ENCODE results near the gene LPCAT1.
"Not testable (repeated sequence)": the region's sequence is repeated elsewhere in the genome, so short reads cannot be mapped to it uniquely, and the experiment has no call there.

Gene LPCAT1

DNA sequence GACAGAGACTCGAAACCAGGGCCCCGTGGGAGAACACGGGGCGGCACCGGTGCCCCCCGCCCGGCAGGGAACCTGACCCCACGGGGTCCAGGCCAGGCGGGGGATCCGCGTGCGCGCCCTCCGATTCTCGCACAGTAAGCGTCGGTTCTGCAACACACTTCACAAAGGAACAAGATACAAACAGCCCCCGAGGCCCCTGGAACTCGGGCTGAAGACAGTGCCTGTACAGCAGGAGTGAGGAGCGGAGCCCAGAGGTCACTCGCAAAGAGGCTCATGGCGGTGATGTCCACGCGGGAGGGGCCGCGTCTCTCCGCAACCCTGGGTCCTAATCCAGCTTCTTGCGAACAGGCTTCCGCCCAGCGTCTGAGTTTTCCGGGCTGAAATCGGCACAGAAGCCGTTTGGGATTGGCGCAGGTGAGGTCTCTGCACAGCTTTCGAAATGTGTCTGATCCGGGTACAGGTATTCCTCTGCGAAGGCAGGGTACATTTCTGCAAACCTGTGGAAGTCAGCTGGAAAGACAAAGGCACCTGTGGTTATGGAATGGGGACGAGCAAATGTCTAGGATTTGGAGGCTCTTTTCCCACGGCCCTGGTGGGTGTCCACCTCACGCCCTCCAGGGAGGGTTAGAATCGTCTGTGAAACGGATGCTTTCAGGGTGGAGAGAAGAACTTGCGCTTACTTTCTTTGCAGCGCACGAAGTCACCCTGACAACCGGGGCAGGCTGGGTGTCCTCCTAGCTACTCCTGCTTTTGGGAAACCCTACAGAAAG lies 60.2 kb downstream of the LPCAT1 start:
- TF ChIP-seq, protein P1, sequence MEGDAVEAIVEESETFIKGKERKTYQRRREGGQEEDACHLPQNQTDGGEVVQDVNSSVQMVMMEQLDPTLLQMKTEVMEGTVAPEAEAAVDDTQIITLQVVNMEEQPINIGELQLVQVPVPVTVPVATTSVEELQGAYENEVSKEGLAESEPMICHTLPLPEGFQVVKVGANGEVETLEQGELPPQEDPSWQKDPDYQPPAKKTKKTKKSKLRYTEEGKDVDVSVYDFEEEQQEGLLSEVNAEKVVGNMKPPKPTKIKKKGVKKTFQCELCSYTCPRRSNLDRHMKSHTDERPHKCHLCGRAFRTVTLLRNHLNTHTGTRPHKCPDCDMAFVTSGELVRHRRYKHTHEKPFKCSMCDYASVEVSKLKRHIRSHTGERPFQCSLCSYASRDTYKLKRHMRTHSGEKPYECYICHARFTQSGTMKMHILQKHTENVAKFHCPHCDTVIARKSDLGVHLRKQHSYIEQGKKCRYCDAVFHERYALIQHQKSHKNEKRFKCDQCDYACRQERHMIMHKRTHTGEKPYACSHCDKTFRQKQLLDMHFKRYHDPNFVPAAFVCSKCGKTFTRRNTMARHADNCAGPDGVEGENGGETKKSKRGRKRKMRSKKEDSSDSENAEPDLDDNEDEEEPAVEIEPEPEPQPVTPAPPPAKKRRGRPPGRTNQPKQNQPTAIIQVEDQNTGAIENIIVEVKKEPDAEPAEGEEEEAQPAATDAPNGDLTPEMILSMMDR (IDR thresholded peaks at IDR 0.05; ENCODE audit: low read depth, low read length), result no peak
- H3K27me3 ChIP-seq, result no peaks in the 10 kb centered on the region
- no peaks in the 10 kb centered on the region for H3K4me1 ChIP-seq
- H3K36me3 ChIP-seq, result peaks cover 64% of the 10 kb centered on the region
- H3K4me3 ChIP-seq (ENCODE audit: low read depth, low read length), result no peak overlapping the region
- H3K9me3 ChIP-seq, result no peaks in the 10 kb centered on the region
- peak; percentile 6 for DNase-seq

DNA sequence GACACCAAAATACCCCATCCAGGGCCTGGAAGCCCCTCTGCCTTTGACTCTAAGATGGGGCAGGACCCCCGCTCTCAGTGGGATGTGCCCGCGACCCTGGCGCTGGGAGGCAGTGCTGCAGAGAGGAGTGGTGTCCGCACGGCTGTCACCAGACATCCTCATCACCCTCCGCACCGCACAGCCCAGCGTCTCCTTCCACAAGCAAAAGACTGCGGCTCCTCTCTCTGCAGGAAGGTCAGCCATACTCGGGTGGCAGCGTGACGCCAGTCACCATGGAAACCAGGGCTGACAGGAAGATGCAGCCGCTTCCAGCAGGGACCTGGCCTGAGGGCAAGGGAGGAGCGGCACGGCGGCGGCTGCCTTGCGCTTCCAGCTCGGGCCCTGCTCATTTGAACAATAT lies 61.4 kb downstream of the LPCAT1 start:
- peaks cover 60% of the 10 kb centered on the region for H3K36me3 ChIP-seq
- no peaks in the 10 kb centered on the region for H3K27me3 ChIP-seq
- H3K4me1 ChIP-seq, result no peaks in the 10 kb centered on the region
- H3K4me3 ChIP-seq (ENCODE audit: low read depth, low read length), result no peak overlapping the region
- H3K9me3 ChIP-seq, result no peaks in the 10 kb centered on the region; the same call in 1 of the 2 replicates
- DNase-seq, result peak; percentile 79
- TF ChIP-seq, protein P1 (IDR thresholded peaks at IDR 0.05; ENCODE audit: low read depth, low read length), result no peak

DNA sequence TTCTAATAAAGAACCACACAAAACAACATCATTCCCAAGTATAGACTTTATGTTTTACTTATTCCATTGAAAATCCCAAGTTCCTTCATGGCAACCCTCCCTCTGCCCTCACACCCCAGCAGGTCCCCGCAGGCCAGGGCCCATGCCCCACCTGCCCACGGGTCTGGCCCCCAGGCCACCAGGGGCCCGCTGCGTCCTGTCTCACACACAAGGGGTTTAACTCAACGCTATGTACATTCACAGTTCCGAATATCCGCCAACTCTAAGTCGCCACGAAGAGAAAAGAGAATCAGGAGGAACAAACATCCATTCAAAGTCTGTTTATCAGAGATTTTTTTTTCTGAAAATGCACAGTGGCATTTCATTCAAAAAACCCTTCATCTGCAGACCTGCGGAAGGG lies 62.4 kb downstream of the LPCAT1 start:
- H3K4me1 ChIP-seq, result no peaks in the 10 kb centered on the region
- no peaks in the 10 kb centered on the region; the same call in 1 of the 2 replicates for H3K9me3 ChIP-seq
- peak; percentile 3 for DNase-seq
- no peaks in the 10 kb centered on the region for H3K27me3 ChIP-seq
- peaks cover 53% of the 10 kb centered on the region for H3K36me3 ChIP-seq
- TF ChIP-seq, protein P1 (IDR thresholded peaks at IDR 0.05; ENCODE audit: low read depth, low read length), result no peak
- H3K4me3 ChIP-seq (ENCODE audit: low read depth, low read length), result no peak overlapping the region

DNA sequence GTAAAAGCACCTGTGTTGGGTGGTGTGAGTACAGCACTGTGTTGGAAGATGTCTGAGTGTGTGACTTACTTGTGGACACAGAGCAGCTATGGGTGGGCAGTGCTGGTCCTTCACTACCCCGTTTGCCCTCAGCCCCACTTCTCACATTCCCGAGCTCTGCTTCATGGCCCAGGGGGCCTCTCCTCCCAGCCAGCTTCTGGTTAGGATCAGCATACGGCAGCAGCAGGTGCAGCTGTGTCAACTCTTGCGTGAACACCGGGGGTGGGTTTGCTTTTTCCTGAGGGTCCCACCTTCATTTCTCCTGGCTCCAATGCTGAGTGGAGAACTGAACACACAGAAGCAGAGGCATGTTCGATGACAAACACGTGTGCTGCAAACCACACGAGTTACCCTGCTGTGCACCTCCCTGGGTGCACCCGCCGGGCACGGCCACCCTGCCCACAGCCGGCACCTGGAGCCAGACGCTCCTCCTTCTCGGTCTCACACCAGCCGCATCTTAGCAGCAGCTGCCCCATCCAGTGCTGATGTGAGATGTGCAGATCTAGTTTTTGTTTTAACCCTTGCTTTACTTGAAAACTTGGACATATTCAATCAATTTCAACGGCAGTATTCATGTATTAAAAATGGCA lies 63.6 kb downstream of the LPCAT1 start:
- DNase-seq, result no peak
- no peak overlapping the region for H3K4me3 ChIP-seq (ENCODE audit: low read depth, low read length)
- peaks cover 43% of the 10 kb centered on the region for H3K36me3 ChIP-seq
- no peaks in the 10 kb centered on the region for H3K4me1 ChIP-seq
- H3K9me3 ChIP-seq, result peaks cover 3% of the 10 kb centered on the region
- no peaks in the 10 kb centered on the region for H3K27me3 ChIP-seq
- TF ChIP-seq, protein P1 (IDR thresholded peaks at IDR 0.05; ENCODE audit: low read depth, low read length), result no peak

DNA sequence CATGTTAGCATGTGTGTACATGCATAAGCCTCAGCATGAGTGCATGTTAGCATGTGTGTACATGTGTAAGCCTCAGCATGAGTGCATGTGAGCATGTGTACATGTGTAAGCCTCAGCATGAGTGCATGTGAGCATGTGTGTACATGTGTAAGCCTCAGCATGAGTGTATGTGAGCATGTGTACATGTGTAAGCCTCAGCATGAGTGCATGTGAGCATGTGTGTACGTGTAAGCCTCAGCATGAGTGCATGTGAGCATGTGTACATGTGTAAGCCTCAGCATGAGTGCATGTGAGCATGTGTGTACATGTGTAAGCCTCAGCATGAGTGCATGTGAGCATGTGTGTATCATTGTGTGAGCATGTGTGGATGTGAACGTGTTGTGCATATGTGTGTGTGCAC lies 64.3 kb downstream of the LPCAT1 start:
- not testable (repeated sequence) for H3K4me1 ChIP-seq; DNase-seq; H3K9me3 ChIP-seq; H3K4me3 ChIP-seq (ENCODE audit: low read depth, low read length); H3K27me3 ChIP-seq
- H3K36me3 ChIP-seq, result peaks cover 42% of the 10 kb centered on the region

DNA sequence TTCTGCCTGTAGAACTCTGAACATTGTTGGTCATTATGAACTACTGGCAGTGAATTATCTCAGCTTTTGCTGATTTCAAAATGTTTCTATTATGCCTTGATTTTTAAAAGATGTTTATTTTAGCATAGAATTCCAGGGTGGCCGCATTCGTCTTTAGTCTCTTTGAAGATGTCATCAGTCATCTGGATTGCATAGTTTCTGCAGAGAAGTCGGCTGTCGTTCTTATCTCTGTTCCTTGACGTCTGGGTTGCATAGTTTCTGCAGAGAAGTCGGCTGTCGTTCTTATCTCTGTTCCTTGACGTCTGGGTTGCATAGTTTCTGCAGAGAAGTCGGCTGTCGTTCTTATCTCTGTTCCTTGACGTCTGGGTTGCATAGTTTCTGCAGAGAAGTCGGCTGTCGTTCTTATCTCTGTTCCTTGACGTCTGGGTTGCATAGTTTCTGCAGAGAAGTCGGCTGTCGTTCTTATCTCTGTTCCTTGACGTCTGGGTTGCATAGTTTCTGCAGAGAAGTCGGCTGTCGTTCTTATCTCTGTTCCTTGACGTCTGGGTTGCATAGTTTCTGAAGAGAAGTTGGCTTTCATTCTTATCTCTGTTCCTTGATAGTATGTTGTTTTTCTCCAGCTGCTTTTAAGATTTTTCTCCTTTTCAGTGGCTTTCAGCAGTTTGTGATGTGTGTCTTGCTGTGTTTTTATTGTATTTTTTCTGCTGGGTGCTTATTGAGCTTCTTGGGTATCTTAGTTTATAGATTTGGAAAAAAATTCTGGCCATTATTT lies 67.5 kb downstream of the LPCAT1 start:
- H3K36me3 ChIP-seq, result peaks cover 16% of the 10 kb centered on the region
- not testable (repeated sequence) for H3K27me3 ChIP-seq; DNase-seq; H3K9me3 ChIP-seq; H3K4me1 ChIP-seq; H3K4me3 ChIP-seq (ENCODE audit: low read depth, low read length)

Measured in BE2C (cell line).